T-helper 2 cell (primary cell): ENCODE results near the gene ZNF747.

Source experiments
- DNase-seq, 5 experiments: peaks; one replicate each; pipeline versions ENCODE4 v3.0.0 to v3.0.0-alpha.2; 2012 to 2022

Gene ZNF747

DNA sequence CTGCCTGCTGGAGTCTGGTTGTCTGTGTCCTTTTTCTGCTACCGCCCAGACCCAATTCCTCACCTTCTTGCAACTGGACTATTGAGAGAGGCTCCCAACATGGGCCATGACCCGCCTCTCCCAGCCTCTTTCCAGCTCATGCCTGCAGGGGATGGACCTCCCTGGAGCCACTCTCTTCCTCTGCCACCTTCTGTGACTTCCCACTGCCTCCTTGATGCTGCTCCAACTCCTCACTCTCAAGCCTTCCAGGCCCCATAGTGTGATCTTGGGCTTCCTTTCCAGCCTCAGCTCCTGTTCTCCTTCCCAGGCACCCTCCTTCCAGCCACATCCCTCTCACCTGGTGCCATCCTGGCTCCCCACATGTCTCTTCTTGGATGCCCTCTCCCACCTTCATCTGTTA is 19.4 kb downstream of the ZNF747 start:
- no peak for DNase-seq

DNA sequence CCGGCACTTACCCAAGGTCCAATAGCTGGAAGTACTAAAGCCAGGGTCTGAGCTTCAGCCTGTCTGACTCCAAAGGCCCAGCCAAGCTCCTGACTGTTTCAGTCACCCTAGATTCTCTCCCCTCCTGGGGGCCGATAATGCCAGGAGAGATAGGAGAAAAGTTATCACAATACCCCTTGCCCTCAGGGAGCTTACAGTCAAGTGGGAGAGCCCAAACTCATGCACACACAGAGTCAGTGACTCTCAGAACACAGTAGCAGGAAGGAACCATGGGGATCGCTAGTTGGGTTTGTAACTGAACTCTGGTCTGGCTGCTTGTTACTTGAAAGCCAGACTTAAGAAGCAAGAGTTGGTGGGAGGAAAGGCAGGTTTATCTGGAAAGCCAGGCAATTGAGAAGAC is 23.1 kb downstream of the ZNF747 start:
- no peak for DNase-seq

DNA sequence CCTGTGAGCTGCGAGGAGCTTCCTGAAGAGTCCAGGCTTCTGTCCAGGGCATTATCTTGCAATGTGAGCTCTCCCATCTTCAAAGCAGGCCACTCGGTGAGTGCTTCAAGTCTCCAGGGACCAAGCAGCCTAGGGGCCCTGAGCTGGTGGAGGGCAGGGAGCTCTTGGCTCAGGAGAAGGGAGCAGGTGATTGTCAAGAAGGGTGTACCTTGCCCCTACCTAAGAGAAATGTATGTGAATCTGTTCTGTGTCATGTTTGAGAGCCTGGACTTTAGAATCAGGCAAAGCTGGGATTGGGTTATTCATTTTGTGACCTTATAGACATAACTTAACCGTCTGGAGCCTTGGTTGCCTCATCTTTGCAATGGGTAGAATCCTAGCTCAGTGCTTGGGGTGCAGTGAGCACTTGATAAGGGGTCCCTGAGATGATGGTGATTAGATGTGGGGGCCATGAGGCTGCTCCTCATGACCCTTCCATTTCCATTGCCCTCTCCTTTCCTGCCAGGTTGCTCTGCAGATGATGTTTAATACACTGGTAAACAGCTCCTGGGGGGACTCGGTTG is 24.2 kb downstream of the ZNF747 start:
- DNase-seq, result no peak

DNA sequence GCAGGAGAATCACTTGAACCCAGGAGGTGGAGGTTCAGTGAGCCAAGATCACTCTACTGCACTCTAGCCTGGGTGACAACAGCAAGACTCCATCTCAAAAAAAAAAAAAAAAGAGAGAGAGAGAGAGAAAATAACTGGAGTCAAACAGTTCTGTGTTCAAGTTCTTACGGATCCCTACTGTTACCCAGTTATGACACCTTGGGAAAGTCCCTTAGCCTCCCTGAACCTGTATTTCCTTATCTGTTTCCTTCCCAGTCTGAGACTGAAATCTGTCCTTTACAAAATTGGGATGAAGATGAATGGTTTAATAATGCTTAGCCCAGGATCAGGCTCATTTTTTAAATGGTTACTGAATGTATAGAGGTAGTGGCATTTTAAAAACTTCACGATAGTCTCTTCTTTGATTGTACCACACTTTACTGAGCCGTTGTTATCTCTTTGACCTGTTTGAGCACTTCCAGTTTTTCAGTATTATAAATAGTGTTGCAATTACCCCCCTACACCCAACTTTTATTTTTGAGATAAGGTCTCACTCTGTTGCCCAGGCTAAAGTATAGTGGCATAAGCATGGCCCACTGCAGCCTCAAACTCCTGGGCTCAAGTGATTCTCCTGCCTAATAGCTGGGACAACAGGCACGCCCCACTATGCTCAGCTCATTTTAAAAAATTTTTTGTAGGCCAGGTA is 25.4 kb downstream of the ZNF747 start:
- DNase-seq, result no peak

DNA sequence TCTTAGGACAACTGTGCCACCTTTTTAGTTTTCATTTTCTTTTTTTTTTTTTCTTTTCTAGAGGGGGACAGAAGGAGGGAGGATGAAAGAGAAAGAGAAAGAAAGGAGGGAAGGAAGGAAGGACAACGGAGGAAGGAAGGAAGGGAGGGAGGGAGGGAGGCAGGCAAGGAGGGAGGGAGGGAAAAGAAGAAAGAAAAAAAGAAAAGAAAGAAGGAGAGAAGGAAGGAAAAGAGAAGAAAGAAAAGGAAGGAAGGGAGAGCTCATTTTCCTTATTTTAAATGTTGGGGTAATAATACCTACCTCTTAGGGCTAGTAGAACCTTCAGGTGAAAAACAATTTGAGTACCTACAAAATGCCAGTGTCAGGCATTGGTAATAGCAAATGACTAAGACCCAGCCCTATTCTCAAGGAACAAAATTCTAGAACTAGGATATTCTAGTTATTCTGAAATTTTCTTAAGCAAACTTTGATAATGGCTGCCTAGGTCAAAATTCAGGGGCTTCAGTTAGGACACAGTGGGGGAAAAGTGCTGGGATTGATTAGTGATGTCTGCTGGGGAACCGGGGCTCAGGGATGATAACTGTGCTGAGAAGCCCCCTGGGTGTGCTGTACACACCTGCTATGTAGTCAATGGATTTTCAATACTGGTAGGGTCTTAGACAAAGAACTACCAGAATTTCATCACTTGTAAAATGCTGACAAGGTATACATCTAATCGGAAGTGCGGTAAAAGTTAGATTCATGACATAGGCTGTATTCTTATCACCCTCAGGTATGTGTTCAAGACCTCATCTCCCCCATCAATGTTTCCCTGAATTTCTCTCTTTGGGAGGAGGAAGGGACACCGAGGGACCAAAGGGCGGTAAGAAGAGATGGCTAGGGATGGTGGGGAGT is 31.0 kb downstream of the ZNF747 start:
- no peak for DNase-seq

DNA sequence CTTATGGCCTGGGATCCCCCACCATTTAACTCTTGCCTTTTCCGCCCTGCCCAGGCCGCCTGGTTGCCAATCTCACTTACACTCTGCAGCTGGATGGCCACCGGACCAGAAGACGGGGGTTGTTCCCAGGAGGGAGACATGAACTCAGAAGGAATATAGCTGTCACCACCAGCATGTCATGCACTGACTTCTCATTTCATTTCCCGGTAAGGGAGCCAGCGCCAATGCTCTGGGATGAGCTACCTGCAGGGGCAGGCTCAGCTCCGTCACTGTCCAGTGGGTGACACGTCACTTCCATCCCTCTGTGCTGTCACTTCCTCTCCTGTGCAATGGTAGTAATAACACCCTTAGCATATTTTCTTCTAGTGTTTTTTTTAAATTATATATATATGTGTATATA is 35.4 kb downstream of the ZNF747 start:
- no peak for DNase-seq

DNA sequence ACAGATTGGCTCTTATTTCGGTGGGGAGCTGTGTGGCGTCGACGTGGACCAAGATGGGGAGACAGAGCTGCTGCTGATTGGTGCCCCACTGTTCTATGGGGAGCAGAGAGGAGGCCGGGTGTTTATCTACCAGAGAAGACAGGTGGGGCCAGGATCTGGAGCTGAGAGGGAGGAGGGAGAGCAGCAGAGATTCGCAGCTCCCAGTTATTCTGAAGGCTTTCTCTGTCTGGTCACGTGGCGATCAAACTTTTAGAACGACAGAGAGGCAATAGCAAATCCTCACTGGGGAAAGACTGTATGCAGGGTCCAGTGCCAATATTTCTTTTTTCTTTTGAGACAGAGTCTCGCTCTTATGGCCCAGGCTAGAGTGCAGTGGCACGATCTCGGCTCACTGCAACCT is 39.9 kb downstream of the ZNF747 start:
- no peak for DNase-seq

DNA sequence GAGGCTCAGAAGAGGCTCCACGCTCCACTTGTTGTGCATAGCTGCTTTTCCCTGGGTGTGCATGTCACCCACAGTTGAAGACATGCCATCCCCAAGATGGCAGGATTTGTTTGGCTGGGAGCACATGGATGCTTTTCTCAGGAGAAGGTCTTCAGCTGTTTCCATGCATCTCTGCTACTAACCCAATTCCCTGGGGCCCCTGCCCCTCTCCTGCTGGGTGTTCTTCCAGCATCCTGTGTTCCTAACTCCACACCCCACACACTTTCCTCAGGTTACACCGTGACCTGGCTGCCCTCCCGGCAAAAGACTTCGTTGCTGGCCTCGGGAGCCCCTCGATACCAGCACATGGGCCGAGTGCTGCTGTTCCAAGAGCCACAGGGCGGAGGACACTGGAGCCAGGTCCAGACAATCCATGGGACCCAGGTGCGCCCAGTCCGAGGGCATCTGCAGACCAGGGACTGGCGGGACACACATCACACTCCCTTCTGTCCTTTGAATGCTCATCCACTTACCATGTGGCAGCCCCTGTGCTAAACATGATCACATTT is 40.6 kb downstream of the ZNF747 start:
- no peak for DNase-seq

DNA sequence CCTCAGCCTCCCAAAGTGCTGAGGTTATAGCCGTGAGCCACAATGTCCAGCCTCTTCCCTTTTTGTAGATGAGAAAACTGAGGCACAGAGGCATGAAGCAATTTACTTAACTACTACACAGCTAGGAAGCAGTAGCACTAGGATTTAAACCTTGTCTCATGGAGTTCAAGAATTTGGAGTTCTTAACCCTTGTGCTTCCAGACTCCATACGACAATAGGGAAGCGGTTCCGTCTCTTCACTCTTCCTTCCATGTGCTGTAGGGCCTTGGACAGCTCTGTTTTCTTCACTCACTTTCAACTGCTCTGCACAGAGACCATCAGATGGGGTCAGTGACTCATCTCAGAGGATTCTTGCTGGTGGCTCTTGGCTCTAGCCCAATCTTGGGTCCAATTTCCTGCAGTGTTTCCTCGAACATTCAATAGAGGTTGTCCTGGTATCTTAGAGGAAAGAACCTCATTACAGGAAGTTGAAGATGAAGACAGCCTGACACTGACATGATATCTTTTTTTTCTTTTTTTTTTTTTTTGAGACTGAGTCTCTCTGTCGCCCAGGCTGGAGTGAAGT is 42.8 kb downstream of the ZNF747 start:
- no peak for DNase-seq

DNA sequence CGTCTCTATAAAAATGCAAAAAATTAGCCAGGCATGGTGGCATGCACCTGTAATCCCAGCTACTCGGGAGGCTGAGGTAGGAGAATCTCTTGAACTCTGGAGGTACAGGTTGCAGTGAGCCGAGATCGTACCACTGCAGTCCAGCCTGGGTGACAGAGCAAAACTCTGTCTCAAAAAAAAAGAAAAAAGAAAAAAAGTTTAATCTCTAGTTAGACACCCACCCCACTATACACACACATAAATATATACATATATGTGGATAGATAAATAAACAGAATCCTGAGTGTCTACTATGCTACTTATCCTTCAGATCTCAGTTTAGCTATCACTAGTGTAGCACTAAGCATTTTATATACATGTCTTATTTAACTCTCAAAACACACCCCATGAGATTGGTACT is 43.4 kb downstream of the ZNF747 start:
- no peak for DNase-seq

DNA sequence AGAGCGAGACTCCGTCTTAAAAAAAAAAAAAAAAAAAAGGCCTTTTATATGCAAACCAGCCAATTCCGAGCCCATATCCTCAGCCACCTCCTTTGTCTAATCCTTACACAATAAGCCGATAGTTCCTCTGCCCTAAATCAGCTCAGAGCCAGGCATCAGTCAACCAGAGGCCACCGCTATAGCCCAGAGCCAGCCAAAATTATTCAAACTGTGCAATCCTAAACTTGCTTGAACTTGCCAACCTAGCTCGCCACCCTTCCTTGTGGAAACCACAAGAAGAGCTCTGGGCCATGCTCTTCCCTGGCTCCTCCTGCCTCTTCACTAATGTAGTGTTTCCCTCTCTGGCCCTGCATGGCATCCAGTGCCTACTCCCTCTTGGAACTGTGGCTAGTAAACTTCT is 44.4 kb downstream of the ZNF747 start:
- DNase-seq, result no peak

DNA sequence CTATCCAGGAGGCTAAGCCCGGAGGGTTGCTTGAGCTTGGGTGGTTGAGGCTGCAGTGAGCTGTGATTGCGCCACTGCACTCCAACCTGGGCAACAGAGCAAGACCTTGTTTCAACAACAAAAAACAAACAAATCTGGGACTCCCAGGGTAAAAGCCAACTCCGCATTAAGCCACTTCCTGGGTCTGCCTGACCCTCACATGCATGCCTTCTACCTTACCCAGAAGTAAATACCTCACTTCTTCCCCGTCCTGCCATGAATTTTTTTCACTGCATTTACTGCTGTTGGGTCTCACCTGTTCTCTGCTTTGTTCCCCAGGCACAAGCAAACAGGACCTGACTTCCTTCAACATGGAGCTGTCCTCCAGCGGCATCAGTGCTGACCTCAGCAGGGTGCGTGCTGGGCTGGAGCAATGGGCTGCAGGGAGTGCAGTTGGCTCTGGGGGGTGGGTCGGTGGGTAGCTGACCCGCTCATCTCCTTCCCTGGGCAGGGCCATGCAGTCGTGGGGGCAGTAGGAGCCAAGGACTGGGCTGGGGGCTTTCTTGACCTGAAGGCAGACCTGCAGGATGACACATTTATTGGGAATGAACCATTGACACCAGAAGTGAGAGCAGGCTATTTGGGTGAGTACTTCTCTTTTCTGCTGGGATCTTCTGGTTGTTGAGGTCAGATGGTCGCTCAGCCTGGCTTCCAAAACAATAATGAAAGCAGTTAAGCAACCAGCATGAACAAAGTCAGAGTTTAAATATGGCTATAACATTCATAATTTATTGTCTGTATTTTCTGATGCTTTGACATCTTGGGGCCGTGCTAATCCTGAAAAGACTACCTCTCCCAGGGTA is 45.7 kb downstream of the ZNF747 start:
- DNase-seq, result no peak

DNA sequence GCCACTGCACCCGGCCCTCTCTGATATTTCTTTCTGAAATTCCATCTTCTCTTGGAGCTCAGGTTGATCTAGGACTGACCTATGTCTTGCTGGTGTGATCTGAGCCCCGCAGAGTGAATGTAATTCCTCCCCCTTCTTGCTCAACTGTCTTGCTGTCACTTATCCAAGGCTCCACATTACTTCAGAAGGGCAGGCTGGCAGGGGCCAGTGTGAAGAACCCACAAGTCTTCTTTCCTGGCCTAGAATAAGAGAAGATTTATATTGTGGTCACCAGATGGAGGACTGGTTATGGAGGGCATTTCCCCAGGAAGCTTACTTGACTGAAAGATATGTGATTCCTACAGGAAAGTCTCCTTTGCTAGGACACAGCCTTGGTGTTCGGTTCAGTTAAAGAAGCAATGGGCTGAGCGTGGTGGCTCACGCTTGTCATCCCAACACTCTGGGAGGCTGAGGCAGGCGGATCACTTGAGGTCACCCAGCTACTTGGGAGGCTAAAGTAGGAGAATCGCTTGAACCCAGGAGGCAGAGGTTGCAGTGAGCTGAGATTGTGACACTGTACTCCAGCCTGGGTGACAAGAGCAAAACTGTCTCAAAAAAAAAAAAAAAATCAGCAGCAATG is 48.7 kb downstream of the ZNF747 start:
- DNase-seq, result no peak

DNA sequence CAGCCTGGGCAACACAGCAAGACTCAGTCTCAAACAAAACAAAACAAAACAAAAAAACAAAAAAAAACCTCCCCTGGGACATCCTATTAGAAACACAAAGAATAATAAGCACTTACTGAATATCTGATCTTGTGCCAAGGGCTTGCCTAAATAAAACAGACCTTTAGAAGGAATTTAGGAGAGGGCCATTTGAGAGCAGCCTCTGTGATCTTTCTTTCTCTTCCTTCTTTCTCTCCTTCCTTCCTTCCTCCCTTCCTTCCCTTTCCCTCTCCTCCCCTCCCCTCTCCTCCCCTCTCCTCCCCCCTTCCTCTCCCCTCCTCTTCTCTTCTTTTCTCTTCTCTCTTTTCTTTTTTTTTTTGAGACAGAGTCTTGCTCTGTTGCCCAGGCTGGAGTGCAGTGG is 49.8 kb downstream of the ZNF747 start:
- no peak for DNase-seq

DNA sequence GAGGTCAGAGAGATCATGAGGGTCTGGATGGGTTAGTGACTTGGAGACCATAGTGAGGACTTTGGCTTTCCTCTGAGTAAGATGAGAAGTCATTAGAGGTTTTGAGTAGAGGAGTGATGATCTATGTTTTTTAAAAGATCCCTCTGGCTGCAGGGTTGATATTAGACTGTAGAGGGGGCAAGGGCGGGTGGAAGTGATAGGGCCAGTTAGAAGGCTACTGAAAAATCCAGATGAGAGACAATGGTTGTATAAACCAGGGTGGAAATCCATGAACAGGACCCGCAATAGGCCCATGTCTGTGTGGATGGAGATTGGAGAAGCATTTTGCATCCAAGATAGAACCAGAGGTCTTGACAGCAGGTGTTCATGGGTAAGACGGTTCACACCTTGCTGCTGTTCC is 52.3 kb downstream of the ZNF747 start:
- DNase-seq, result peak in 1 of 5 experiments; percentile 48

DNA sequence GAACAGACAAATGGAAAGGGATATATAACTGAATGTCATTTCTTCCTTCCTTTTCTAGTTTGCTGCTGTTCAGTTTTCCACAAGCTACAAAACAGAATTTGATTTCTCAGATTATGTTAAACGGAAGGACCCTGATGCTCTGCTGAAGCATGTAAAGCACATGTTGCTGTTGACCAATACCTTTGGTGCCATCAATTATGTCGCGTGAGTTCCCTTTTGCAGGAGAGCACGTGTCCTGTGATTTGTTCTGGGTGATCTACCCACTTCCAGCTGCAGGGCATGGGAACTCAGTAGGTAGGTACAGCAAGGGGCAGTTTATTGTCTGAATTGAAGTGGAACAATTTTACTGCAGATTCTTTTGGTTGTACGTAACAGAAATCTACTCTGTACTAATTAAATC is 53.3 kb downstream of the ZNF747 start:
- DNase-seq, result no peak
